ENCODE results near the gene RELL1.

RELL1 gene

DNA sequence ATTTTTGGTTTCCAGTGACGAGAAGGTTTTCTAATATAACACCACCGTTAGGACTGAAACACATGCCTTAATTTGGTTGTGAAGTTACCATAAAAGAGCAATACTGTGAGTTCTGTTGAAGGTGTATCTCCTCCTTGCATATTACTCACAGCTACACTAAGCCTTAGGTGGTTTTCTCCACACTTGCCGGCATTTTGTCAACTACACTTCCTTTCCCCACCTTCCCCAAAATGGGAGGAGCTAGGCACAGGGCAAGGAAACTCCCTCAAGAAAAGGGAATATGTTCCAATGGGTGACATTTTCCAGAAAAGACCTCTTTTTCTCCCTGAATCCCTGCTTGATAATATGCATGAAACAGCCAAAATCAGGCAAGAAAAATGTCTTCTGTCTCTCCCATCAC, 44.8 kb downstream of the RELL1 start:
- H3K27me3 ChIP-seq (ENCODE audit: control insufficient read depth, low read length): no peaks in the 10 kb centered on the region
- no peak overlapping the region for H3K4me2 ChIP-seq (ENCODE audit: low read length)
- H3K9me2 ChIP-seq (replicated peaks; ENCODE audit: control insufficient read depth, low read length): no peaks in the 10 kb centered on the region
- H3K27ac ChIP-seq (ENCODE audit: low read depth, low read length): no peak overlapping the region
- no peaks in the 10 kb centered on the region for H4K20me1 ChIP-seq (ENCODE audit: control insufficient read depth, insufficient read depth, low read depth, low read length)
- no peaks in the 10 kb centered on the region for H3K4me1 ChIP-seq (ENCODE audit: control insufficient read depth, low read length)
- 0 out of 2 replicates have a peak, but pooled peaks cover 5% of the 10 kb centered on the region for H3K36me3 ChIP-seq (ENCODE audit: control insufficient read depth, low read length)
- no peak overlapping the region for H3K4me3 ChIP-seq (ENCODE audit: low read length)
- no peaks in the 10 kb centered on the region for H3F3A ChIP-seq (ENCODE audit: control insufficient read depth, insufficient read depth)
- H3K9me3 ChIP-seq (ENCODE audit: control insufficient read depth, insufficient read depth, low read length): no peaks in the 10 kb centered on the region
- H3K79me2 ChIP-seq (ENCODE audit: control insufficient read depth, low read length): no peaks in the 10 kb centered on the region
- TF ChIP-seq, protein P1, sequence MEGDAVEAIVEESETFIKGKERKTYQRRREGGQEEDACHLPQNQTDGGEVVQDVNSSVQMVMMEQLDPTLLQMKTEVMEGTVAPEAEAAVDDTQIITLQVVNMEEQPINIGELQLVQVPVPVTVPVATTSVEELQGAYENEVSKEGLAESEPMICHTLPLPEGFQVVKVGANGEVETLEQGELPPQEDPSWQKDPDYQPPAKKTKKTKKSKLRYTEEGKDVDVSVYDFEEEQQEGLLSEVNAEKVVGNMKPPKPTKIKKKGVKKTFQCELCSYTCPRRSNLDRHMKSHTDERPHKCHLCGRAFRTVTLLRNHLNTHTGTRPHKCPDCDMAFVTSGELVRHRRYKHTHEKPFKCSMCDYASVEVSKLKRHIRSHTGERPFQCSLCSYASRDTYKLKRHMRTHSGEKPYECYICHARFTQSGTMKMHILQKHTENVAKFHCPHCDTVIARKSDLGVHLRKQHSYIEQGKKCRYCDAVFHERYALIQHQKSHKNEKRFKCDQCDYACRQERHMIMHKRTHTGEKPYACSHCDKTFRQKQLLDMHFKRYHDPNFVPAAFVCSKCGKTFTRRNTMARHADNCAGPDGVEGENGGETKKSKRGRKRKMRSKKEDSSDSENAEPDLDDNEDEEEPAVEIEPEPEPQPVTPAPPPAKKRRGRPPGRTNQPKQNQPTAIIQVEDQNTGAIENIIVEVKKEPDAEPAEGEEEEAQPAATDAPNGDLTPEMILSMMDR (IDR thresholded peaks at IDR 0.05; ENCODE audit: low read depth, low read length, poor library complexity, severe bottlenecking): no peak
- TF ChIP-seq EZH2phosphoT487 (IDR thresholded peaks at IDR 0.05; ENCODE audit: borderline replicate concordance, low read length): no peak

DNA sequence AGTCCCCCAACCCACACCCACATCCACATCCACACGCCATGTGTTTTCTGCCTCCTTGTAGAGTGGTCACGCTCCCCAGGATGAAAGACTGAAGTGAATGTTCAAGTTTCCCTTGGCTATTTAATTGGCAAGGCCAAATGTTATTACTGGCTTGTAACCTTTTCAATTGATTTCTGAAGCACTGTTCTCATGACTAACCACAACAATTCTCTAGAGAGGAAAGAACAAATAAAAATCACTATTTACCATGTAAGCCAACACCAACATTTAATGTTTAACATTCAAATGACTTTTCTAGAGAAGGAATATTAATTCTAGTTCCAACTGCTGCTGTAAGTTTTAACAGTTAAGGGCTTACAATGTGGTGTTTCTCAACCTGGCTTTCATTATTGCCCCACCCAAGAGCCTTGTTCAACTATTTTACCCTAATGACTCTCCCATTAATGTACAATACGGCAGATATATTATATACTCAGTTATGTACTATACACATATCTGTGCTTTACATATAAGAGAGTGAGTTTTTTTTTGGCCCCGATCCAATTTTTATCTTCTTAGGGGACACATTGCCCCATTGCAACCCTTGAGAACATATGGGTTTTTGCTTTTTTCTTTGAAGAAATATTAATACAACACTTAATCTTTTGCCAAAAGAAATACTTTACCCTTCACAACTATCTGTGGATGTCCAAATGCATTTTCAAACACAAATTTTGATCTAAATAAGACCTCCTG, 46.5 kb downstream of the RELL1 start:
- Histone ChIP-seq H3K79me2 (ENCODE audit: control insufficient read depth, low read length) (no peaks in the 10 kb centered on the region), H3K27ac (ENCODE audit: low read depth, low read length) (no peak overlapping the region), H3K27me3 (ENCODE audit: control insufficient read depth, low read length) (no peaks in the 10 kb centered on the region)

DNA sequence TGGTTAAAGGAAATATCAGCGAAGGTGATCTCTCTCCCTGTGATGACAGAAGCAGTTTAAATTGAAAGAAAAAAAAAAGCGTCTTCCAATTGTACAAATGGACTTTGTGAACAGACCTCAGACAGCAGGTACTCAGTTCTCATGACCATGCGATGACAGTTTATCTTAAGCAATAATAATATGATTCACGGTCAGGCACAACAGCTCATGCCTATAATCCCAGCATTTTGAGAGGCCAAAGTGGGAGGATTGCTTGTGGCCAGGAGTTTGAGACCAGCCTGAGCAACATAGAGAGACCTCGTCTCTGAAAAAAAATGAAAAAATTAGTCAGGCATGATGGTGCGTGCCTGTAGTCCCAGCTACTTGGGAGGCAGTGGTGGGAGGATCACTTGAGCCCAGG, 51.0 kb downstream of the RELL1 start:
- no peaks in the 10 kb centered on the region for H3K9me2 ChIP-seq (replicated peaks; ENCODE audit: control insufficient read depth, low read length)
- no peaks in the 10 kb centered on the region for H3K27me3 ChIP-seq (ENCODE audit: control insufficient read depth, low read length)
- TF ChIP-seq EZH2phosphoT487 (IDR thresholded peaks at IDR 0.05; ENCODE audit: borderline replicate concordance, low read length): no peak
- TF ChIP-seq, protein P1 (IDR thresholded peaks at IDR 0.05; ENCODE audit: low read depth, low read length, poor library complexity, severe bottlenecking): no peak
- H4K20me1 ChIP-seq (ENCODE audit: control insufficient read depth, insufficient read depth, low read depth, low read length): no peaks in the 10 kb centered on the region
- no peaks in the 10 kb centered on the region for H3K4me1 ChIP-seq (ENCODE audit: control insufficient read depth, low read length)
- H3K36me3 ChIP-seq (ENCODE audit: control insufficient read depth, low read length): no peaks in the 10 kb centered on the region
- no peaks in the 10 kb centered on the region for H3K9me3 ChIP-seq (ENCODE audit: control insufficient read depth, insufficient read depth, low read length)
- no peak overlapping the region for H3K27ac ChIP-seq (ENCODE audit: low read depth, low read length)
- no peak overlapping the region for H3K4me3 ChIP-seq (ENCODE audit: low read length)
- no peaks in the 10 kb centered on the region for H3F3A ChIP-seq (ENCODE audit: control insufficient read depth, insufficient read depth)
- H3K79me2 ChIP-seq (ENCODE audit: control insufficient read depth, low read length): no peaks in the 10 kb centered on the region
- H3K4me2 ChIP-seq (ENCODE audit: low read length): no peak overlapping the region

More for the DNA sequence above, 46.5 kb downstream of the RELL1 start:
- H3K36me3 ChIP-seq (ENCODE audit: control insufficient read depth, low read length): no peaks in the 10 kb centered on the region
- no peaks in the 10 kb centered on the region for H3F3A ChIP-seq (ENCODE audit: control insufficient read depth, insufficient read depth)
- H3K4me1 ChIP-seq (ENCODE audit: control insufficient read depth, low read length): no peaks in the 10 kb centered on the region
- TF ChIP-seq, protein P1 (IDR thresholded peaks at IDR 0.05; ENCODE audit: low read depth, low read length, poor library complexity, severe bottlenecking): no peak
- H3K9me3 ChIP-seq (ENCODE audit: control insufficient read depth, insufficient read depth, low read length): no peaks in the 10 kb centered on the region
- H3K9me2 ChIP-seq (replicated peaks; ENCODE audit: control insufficient read depth, low read length): no peaks in the 10 kb centered on the region
- no peak overlapping the region for H3K4me2 ChIP-seq (ENCODE audit: low read length)
- H4K20me1 ChIP-seq (ENCODE audit: control insufficient read depth, insufficient read depth, low read depth, low read length): no peaks in the 10 kb centered on the region
- no peak overlapping the region for H3K4me3 ChIP-seq (ENCODE audit: low read length)
